ACC112 (cell line): ENCODE measurements around the gene HDAC9.

Experiments
- H2AFZ ChIP-seq: fragments of 200-600 bp; sonication (generic); one replicate; pipeline ENCODE4 v1.6.0; 2017; ENCODE audit warnings: antibody characterized with exemption, low read length; ENCODE audit not compliant: unreplicated experiment
- H3K27ac ChIP-seq: fragments of 200-600 bp; sonication (generic); 2 replicates; pipeline ENCODE4 v1.5.1; 2014; ENCODE audit warnings: low read depth, mild to moderate bottlenecking, antibody characterized with exemption, low read length, moderate library complexity
- H3K27me3 ChIP-seq: fragments of 200-600 bp; sonication (generic); 2 replicates; pipeline ENCODE4 v1.6.1; 2014; ENCODE audit warnings: mild to moderate bottlenecking, antibody characterized with exemption, low read length, moderate library complexity, mixed read lengths; ENCODE audit not compliant: insufficient read depth
- H3K36me3 ChIP-seq: fragments of 200-600 bp; sonication (generic); 2 replicates; pipeline ENCODE4 v1.6.1; 2016; ENCODE audit warnings: mild to moderate bottlenecking, antibody characterized with exemption, low read length, moderate library complexity, mixed read lengths; ENCODE audit not compliant: insufficient read depth
- H3K4me1 ChIP-seq: fragments of 200-600 bp; sonication (generic); one replicate; pipeline ENCODE4 v1.6.1; 2016; ENCODE audit warnings: low read length, mixed read lengths; ENCODE audit not compliant: insufficient read depth, unreplicated experiment, control insufficient read depth
- H3K4me3 ChIP-seq: fragments of 200-600 bp; sonication (generic); 2 replicates; pipeline ENCODE4 v1.5.1; 2014; ENCODE audit warnings: mild to moderate bottlenecking, low read depth, low read length
- H3K79me2 ChIP-seq: fragments of 200-600 bp; sonication (generic); one replicate; pipeline ENCODE4 v1.6.0; 2016; ENCODE audit warnings: low read length; ENCODE audit not compliant: control insufficient read depth, unreplicated experiment, insufficient read depth

Gene HDAC9

DNA sequence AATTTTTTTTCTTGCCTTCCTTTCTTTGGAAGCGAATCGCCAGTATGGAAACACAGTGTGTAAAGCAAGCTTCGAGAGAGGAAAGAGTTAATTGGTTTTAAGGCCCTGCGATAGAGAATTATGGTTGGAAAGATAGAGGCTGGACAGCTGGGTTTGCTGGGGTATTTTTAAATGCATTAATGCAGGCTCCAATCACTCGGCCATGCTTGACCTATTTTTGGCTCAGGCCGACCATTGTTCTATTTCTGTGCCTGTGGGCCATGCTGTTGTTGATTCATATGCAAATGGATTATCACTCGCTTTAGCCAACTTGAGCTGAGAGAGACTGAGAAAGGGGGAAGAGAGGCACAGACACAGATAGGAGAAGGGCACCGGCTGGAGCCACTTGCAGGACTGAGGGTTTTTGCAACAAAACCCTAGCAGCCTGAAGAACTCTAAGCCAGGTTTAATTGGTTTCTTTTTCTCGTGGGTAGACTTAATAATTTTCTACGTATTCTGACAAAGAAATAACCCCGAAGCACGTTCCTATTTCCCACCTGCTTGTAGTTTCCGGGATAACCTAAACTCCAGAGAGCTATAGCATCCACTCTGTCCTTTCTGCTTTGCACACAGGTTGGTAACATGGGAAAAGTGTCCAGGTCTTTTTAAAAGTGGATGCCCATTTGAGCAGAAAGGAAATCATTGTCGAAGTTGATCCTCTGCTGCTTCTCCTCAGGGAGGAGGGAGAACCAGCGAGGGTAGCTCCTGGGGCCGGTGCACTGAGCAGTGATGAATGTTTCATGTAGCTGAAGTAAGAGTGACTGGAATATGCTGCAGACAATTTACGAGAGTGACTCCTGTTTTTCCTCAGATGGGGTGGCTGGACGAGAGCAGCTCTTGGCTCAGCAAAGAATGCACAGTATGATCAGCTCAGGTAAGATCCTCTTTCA is at the start of gene HDAC9:
TSS of gene HDAC9 (plus strand) at position 338 of the 929 bp plus-strand sequence. CDS start at position 892, 554 bp downstream.
- Histone ChIP-seq H3K36me3 (no peaks in the 10 kb centered on the region), H3K27me3 (no peaks in the 10 kb centered on the region), H3K4me3 (peak within 1 kb of the TSS; percentile 74), H2AFZ (peak within 1 kb of the TSS; percentile 77), H3K27ac (no peak within 1 kb of the TSS), H3K79me2 (no peaks in the 10 kb centered on the region), H3K4me1 (peaks cover 4% of the 10 kb centered on the region)

DNA sequence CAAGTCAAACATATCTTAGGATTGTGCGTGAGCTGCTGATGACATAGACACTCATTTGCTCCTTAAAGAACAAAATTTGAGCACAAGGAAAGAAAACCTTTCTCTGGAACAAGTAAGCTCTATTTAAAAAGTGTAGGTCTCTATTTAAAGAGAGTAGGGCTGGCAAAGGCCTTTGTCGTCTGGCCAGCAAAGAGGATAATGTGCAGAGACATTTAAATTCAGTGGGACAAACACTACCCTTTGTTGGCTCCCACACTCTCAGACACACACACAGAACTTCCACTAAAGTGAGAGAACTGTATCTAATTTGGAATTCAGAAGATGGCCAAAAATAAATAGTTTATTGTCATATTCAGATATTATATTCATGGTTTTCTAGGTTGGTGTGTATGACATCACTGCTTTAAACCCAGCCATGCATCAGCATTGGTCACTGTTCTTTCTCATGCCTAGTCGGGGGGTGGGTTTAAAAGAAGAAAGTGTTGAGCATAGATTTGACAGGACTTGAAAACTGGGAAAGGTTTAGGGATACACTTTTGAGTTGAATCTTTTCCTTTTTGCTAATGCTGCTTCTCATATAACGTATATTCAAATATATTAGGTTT is 49.5 kb upstream of the HDAC9 start:
- no peaks in the 10 kb centered on the region for H3K36me3 ChIP-seq
- H3K4me3 ChIP-seq, result no peak overlapping the region
- no peak overlapping the region for H3K27ac ChIP-seq
- H3K79me2 ChIP-seq, result no peaks in the 10 kb centered on the region
- H3K4me1 ChIP-seq, result no peaks in the 10 kb centered on the region
- H2AFZ ChIP-seq, result no peak overlapping the region
- no peaks in the 10 kb centered on the region for H3K27me3 ChIP-seq

DNA sequence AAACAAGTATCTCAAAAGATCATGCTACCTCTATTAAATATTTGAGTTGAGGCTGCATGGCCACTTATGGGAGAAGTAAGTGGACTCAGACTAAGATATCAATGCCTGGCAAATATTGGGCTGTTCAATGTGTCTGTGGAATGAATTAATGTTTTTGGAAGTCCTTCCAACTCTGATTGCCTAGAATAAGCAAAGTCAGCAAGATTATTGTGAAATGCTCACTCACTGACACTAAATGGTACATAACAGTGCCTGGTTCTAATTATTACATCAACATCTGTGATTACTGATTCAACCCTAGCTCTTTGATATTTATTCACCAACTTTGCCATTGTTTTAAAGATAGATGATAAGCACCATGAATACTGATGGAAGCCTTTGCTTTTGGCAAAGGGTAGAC is 45.5 kb upstream of the HDAC9 start:
- H3K4me3 ChIP-seq, result no peak overlapping the region
- H2AFZ ChIP-seq, result no peak overlapping the region
- no peaks in the 10 kb centered on the region for H3K27me3 ChIP-seq
- no peaks in the 10 kb centered on the region for H3K4me1 ChIP-seq
- H3K79me2 ChIP-seq, result no peaks in the 10 kb centered on the region
- no peak overlapping the region for H3K27ac ChIP-seq
- no peaks in the 10 kb centered on the region for H3K36me3 ChIP-seq

DNA sequence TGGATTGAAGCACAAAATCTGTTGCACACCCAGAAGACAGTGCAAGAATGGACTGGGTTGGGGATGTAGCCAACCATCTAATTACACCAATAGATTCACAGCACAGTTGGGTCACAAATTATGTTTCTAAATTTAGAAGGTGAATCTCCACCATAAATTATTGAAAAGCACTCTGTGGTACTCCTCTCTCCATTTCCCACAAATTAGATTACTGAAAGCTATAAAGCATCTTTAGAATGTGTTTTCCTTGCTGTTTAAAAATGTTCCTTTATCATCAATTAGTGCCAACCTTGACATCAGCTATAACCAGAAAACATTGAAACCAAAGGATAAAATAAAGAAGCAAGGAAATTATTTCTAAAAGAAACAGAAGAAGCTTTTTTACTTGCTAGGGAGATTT is 39.9 kb upstream of the HDAC9 start:
- Histone ChIP-seq H3K4me1 (no peaks in the 10 kb centered on the region), H2AFZ (peak overlapping the region; percentile 1), H3K79me2 (no peaks in the 10 kb centered on the region), H3K27me3 (no peaks in the 10 kb centered on the region), H3K27ac (no peak overlapping the region), H3K4me3 (no peak overlapping the region), H3K36me3 (no peaks in the 10 kb centered on the region)

DNA sequence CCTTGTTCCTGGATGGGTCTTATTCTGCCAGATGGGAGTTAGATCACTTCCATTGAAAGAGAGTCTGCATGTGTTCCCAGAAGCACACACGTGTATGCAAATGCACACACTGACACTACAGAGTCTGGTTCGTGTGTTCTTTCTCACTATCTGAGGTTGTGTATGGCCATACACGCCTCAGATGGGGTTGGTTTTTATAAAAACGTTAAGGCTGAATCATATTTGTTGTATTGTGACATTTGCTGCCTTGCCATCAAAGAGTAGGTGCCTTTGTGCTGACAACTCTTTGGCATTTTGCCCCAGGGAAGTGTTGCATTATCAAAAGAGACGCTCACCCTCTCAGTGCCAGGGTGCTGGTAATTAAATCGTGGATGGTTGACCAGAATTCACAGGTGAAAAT is 37.7 kb upstream of the HDAC9 start:
- no peak overlapping the region for H3K4me3 ChIP-seq
- no peak overlapping the region for H2AFZ ChIP-seq
- no peaks in the 10 kb centered on the region for H3K27me3 ChIP-seq
- H3K79me2 ChIP-seq, result no peaks in the 10 kb centered on the region
- H3K4me1 ChIP-seq, result no peaks in the 10 kb centered on the region
- H3K27ac ChIP-seq, result no peak overlapping the region
- no peaks in the 10 kb centered on the region for H3K36me3 ChIP-seq

DNA sequence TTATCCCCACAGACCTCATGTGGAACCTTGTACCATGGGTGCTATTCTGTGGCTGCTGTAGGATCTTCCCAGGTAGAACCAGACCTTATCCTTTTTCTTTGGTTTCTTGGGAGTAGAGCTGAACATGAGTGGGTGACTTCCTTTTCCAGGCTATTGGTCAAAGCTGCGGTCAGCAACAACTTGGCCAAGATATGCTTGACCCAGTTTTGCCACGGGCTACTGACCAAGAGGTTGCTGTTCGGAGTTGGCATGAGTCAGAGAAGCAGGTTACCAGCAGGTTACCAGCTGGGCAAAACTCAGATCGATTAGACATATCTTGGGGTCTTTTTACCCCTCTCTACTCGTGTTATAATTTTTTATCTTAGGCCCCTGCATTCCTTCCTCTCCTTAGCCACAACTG is 36.7 kb upstream of the HDAC9 start:
- H3K4me3 ChIP-seq, result no peak overlapping the region
- no peak overlapping the region for H3K27ac ChIP-seq
- no peaks in the 10 kb centered on the region for H3K27me3 ChIP-seq
- H3K36me3 ChIP-seq, result no peaks in the 10 kb centered on the region
- H3K4me1 ChIP-seq, result no peaks in the 10 kb centered on the region
- no peak overlapping the region for H2AFZ ChIP-seq
- H3K79me2 ChIP-seq, result no peaks in the 10 kb centered on the region

GRCh38 chr7:18459484-18460245 is 35.9 kb upstream of the HDAC9 start:
- no peak overlapping the region for H3K27ac ChIP-seq
- no peaks in the 10 kb centered on the region for H3K4me1 ChIP-seq
- no peaks in the 10 kb centered on the region for H3K27me3 ChIP-seq
- peak overlapping the region; percentile 44 for H2AFZ ChIP-seq
- H3K36me3 ChIP-seq, result no peaks in the 10 kb centered on the region
- H3K79me2 ChIP-seq, result no peaks in the 10 kb centered on the region
- no peak overlapping the region for H3K4me3 ChIP-seq

- Histone ChIP-seq H3K4me3 (no peak overlapping the region), H3K36me3 (no peaks in the 10 kb centered on the region), H3K27me3 (no peaks in the 10 kb centered on the region), H3K4me1 (no peaks in the 10 kb centered on the region), H2AFZ (no peak overlapping the region), H3K79me2 (no peaks in the 10 kb centered on the region), H3K27ac (no peak overlapping the region)
Observed at GRCh38 chr7:18461785-18462467, 33.6 kb upstream of the HDAC9 start.

- no peaks in the 10 kb centered on the region for H3K4me1 ChIP-seq
- no peaks in the 10 kb centered on the region for H3K27me3 ChIP-seq
- H3K36me3 ChIP-seq, result no peaks in the 10 kb centered on the region
- no peak overlapping the region for H2AFZ ChIP-seq
- no peak overlapping the region for H3K4me3 ChIP-seq
- no peaks in the 10 kb centered on the region for H3K79me2 ChIP-seq
- no peak overlapping the region for H3K27ac ChIP-seq
Observed at GRCh38 chr7:18464830-18465229, 30.7 kb upstream of the HDAC9 start.

DNA sequence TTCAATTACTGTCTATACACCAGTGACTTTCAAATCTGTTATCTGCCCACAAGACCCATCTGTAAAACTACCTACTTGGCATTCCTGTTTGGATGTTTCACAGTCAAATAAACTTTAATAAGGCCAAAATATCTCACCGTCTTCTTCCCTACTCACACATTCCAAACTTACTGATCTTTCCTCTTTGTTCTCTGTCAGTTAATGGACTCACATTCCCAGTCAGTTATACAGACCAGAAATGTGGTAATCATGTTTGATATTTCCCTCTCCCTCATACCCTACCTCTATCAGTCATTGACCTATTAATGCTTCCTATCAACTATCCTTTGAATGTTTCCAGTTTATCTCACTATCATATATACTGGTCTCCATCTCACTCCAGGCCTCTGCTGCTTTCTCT is 28.5 kb upstream of the HDAC9 start:
- H3K27me3 ChIP-seq, result no peaks in the 10 kb centered on the region
- H3K4me3 ChIP-seq, result no peak overlapping the region
- no peak overlapping the region for H3K27ac ChIP-seq
- no peaks in the 10 kb centered on the region for H3K36me3 ChIP-seq
- no peaks in the 10 kb centered on the region for H3K79me2 ChIP-seq
- H3K4me1 ChIP-seq, result no peaks in the 10 kb centered on the region
- no peak overlapping the region for H2AFZ ChIP-seq
